Cardiac muscle cell (in vitro differentiated cells and primary cell): ENCODE measurements around the gene DHCR24. TPM values are rescaled to one million over a fixed set of nuclear protein-coding genes. Genes with fewer than 3 reads are reported as not detected.

Source experiments
- DNase-seq, 2 donors: peaks; one replicate each; pipeline versions ENCODE4 v3.0.0 to v3.0.0-alpha.2; 2010 to 2017; ENCODE audit warnings: low read depth in 1 of 2, low spot score in 1 of 2
- H3K27ac ChIP-seq: fragments of 200-600 bp; sonication (generic); 2 replicates; pipeline ENCODE4 v1.5.1; 2016
- H3K27me3 ChIP-seq: fragments of 200-600 bp; sonication (generic); 2 replicates; pipeline ENCODE4 v1.6.0; 2016; ENCODE audit warnings: control low read depth
- H3K36me3 ChIP-seq: fragments of 200-600 bp; sonication (generic); 2 replicates; pipeline ENCODE4 v1.5.1; 2016; ENCODE audit warnings: control low read depth
- H3K4me1 ChIP-seq: fragments of 200-600 bp; sonication (generic); 2 replicates; pipeline ENCODE4 v1.8.1; 2017; ENCODE audit warnings: low read depth, mild to moderate bottlenecking, mixed run types
- H3K4me3 ChIP-seq: fragments of 200-600 bp; sonication (generic); 2 replicates; pipeline ENCODE4 v1.5.1; 2016; ENCODE audit warnings: mild to moderate bottlenecking
- H3K9me3 ChIP-seq: fragments of 200-600 bp; sonication (generic); 2 replicates; pipeline ENCODE4 v1.5.1; 2017; ENCODE audit warnings: low read depth, mild to moderate bottlenecking, control low read depth
- polyA plus RNA-seq: library from polyadenylated mRNA; unstranded; fragments of >200 nt; fragmentation: Nextera tagmentation; extraction: Ambion mirVana; gene quantifications from 2 replicates; pipeline ENCODE4 v1.2.1, GENCODE V29; 2016
- total RNA-seq: library from RNA; depleted of rRNA; stranded (reverse); fragments of >200 nt; gene quantifications from 2 replicates; pipeline ENCODE4 v1.2.3, GENCODE V29; 2016
- TF ChIP-seq, protein P1 (sequence below): IDR thresholded peaks from 2 replicates; pipeline ENCODE4 v1.5.1; 2012; ENCODE audit warnings: low read depth, mild to moderate bottlenecking, low read length

DHCR24 gene
- total and polyA plus RNA-seq, 2 experiments from 2014 or later = 144 to 181 TPM

DNA sequence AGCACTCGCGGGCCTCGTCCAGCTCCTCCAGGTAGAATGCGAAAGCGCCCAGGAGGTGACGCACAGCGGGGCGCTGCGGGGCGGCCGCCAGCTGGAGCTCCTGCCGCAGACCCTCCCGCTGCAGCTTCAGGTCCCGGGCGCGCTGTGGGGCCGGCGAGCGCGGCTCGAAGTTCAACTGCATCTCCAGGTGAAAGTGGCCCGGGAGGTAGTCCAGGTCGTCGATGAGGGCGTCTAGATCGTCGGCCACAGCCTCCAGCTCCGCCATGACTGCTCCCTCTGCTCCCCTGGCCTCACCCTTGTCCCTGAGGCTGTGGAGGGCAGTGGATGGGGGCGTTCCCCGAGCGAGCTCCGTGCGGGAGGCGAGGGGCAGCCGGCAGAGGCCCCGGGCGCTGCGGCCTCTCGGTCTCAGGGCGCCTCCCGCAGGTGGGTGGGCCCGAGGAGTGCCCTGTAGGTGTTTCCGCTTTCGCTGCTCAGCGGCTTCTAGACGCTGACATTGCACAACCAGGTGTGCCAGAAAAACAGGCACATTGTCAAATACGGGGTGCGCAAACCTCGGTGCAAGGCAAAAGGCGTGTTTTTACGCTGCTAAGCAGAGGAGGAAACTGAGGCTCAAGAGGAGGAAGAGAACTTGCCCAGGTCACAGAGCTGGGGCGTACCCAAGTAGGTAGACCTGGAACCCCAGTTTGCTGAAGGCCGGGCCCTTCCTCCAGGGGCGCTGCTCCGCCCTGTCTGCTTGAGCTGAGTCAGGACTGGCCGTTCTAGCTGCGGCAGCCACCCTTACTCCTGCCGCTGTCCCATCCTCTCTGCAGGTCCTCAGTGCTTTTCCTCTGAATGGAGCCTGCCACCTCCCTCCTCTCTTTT, 85.9 kb downstream of the DHCR24 start, which contains the start of gene TTC22:
TSS of gene TTC22 (minus strand) at position 425 of the 861 bp plus-strand sequence. CDS start at position 265, 160 bp downstream.
- peaks cover 17% of the 10 kb centered on the region for H3K27me3 ChIP-seq
- no peak within 1 kb of the TSS for H3K4me3 ChIP-seq
- TF ChIP-seq, protein P1, sequence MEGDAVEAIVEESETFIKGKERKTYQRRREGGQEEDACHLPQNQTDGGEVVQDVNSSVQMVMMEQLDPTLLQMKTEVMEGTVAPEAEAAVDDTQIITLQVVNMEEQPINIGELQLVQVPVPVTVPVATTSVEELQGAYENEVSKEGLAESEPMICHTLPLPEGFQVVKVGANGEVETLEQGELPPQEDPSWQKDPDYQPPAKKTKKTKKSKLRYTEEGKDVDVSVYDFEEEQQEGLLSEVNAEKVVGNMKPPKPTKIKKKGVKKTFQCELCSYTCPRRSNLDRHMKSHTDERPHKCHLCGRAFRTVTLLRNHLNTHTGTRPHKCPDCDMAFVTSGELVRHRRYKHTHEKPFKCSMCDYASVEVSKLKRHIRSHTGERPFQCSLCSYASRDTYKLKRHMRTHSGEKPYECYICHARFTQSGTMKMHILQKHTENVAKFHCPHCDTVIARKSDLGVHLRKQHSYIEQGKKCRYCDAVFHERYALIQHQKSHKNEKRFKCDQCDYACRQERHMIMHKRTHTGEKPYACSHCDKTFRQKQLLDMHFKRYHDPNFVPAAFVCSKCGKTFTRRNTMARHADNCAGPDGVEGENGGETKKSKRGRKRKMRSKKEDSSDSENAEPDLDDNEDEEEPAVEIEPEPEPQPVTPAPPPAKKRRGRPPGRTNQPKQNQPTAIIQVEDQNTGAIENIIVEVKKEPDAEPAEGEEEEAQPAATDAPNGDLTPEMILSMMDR = peak; percentile 33
- no peaks in the 10 kb centered on the region for H3K9me3 ChIP-seq
- no peaks in the 10 kb centered on the region for H3K36me3 ChIP-seq
- no peak for DNase-seq
- no peaks in the 10 kb centered on the region for H3K4me1 ChIP-seq
- H3K27ac ChIP-seq = no peak within 1 kb of the TSS

DNA sequence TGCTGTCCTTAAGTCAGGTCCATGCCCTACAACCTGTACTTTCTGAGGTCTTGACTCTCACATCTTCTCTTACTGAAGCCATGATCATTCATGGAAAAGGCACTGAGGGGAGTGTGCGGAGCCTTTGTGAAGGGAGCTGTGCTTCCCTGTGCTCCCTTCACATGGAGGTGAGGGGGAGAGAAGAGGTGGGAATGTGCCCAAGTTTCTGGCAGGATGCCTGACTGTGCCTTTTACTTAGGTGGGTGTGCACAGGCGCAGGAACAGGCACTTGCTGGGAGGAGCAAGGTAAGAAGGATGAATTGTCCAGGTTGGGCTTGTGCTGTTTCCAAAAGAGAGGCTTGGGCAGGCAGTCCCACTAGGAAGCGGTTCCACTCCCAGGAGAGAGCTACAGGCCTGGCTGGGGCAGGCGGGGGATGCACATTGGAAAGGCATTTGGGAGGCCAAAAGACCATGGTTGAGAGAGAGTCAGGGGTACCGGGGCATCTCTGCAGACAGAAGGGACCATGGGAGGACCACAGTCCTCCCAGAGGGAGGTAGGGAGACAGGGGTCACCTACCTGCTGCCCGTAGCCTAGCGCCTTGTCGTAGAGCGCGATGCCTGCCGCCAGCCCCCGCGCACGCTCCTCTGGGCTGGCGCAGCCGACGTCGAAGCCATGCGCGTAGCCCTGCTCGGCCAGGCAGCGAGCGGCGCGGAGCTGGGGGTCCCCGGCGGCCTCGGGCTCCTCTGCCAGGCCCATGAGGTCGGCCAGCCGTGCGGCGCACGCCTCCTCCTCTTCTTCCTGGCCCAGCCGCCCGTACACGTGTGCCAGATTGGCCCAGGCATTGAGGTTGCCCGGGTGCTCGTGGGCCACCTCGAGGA, 86.7 kb downstream of the DHCR24 start:
- Histone ChIP-seq H3K9me3 (no peaks in the 10 kb centered on the region), H3K27me3 (peaks cover 17% of the 10 kb centered on the region), H3K36me3 (no peaks in the 10 kb centered on the region), H3K4me3 (no peak overlapping the region), H3K4me1 (no peaks in the 10 kb centered on the region), H3K27ac (no peak overlapping the region)
- TF ChIP-seq, protein P1 = no peak
- no peak for DNase-seq

Other genes with a start within 250 kb of the DHCR24 start
- gene MROH7, start 245.4 kb downstream of the DHCR24 start, total RNA-seq = 9.4 and 22.4 TPM in 2 replicates
- 7.0 and 10.0 TPM in 2 replicates for gene MROH7, start 245.4 kb downstream of the DHCR24 start, polyA plus RNA-seq
- gene TTC4, start 171.3 kb downstream of the DHCR24 start, total RNA-seq = 19.8 and 20.5 TPM in 2 replicates
- 23.5 and 26.0 TPM in 2 replicates for gene TTC4, start 171.3 kb downstream of the DHCR24 start, polyA plus RNA-seq
- 11.9 and 12.0 TPM in 2 replicates for gene PARS2, start 122.7 kb downstream of the DHCR24 start, total RNA-seq
- gene PARS2, start 122.7 kb downstream of the DHCR24 start, polyA plus RNA-seq = 15.5 and 17.7 TPM in 2 replicates
- 0.04 TPM in 1 of 2 replicates, not detected in the other for gene TTC22, start 85.9 kb downstream of the DHCR24 start, total RNA-seq
- not detected in 2 replicates for gene TTC22, start 85.9 kb downstream of the DHCR24 start, polyA plus RNA-seq
- not detected in 2 replicates for gene TMEM61, start 93.4 kb upstream of the DHCR24 start, total RNA-seq
- not detected in 2 replicates for gene TMEM61, start 93.4 kb upstream of the DHCR24 start, polyA plus RNA-seq
- not detected in 2 replicates for gene BSND, start 111.7 kb upstream of the DHCR24 start, total RNA-seq
- not detected in 2 replicates for gene BSND, start 111.7 kb upstream of the DHCR24 start, polyA plus RNA-seq
- 1.3 TPM in 2 replicates for gene PCSK9, start 152.4 kb upstream of the DHCR24 start, total RNA-seq
- gene PCSK9, start 152.4 kb upstream of the DHCR24 start, polyA plus RNA-seq = 2.4 TPM in 1 of 2 replicates, not detected in the other